ENCODE measurements around the gene CD274.
A peak's percentile ranks its signal among the peaks of the same experiment; 100 is the strongest.
"Not testable (repeated sequence)": the region's sequence is repeated elsewhere in the genome, so short reads cannot be mapped to it uniquely, and the experiment has no call there.

CD274 gene

DNA sequence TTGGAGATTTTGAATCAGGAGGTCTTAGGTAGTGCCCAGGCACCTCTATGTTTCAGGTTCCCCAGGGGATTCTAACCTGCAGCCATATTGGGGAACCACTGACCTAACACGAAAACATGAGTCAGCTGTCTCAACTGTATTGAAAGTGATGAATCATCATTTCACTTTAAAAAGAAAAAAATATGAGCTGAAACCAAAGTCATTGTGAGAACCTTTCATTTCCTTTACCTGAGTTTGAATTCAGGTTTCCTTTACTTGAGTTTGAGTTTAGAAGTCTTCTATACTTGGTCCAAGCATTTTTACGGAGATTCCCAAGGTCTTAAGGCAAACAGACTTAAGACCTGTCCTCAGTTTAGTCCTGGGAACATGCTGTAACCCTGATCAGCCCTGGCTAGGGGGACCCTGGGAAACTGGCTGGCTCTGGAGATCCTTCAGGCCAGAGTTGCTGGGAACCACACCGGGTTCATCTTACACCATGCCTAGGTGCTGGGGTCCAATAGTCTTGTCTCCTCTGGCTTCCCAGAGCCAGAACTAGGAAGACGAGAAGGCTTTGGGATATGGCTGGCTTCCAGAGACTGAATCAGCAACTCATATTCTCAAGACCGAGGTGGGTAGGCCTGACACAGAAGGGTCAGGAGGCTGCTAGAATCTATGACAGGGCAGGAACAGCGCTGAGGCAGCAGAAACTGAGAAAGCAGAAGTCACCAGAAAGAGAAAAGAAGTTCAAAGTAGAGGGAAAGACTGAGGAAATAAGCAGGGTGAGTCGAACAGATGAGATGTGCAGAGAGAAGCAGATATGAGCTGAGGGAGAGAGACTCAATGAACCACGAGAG is 43.6 kb downstream of the CD274 start:
- peak overlapping the region in 9 of 11 experiments; percentile 1 to 88 (median 74); a peak in 15 of 22 replicates for H3K27ac ChIP-seq
- H3K27me3 ChIP-seq, result no peaks in the 10 kb centered on the region
- peak overlapping the region in 5 of 11 experiments; percentile 40 to 69 (median 66); a peak in 8 of 22 replicates for H3K9ac ChIP-seq
- peaks cover 0 to 51% (median 8%) of the 10 kb centered on the region in 10 experiments; a peak in 11 of 20 replicates for H3K4me1 ChIP-seq
- no peaks in the 10 kb centered on the region for H3K9me3 ChIP-seq (replicated peaks in 1 of 11)
- peak overlapping the region in 6 of 11 experiments; percentile 31 to 87 (median 65); a peak in 12 of 22 replicates for H3K4me2 ChIP-seq
- TF ChIP-seq Cebpa-rat (IDR thresholded peaks at IDR 0.05), result no peak
- H4K20me1 ChIP-seq, result no peaks in the 10 kb centered on the region
- H3K36me3 ChIP-seq, result no peaks in the 10 kb centered on the region
- H3K4me3 ChIP-seq, result no peak overlapping the region

DNA sequence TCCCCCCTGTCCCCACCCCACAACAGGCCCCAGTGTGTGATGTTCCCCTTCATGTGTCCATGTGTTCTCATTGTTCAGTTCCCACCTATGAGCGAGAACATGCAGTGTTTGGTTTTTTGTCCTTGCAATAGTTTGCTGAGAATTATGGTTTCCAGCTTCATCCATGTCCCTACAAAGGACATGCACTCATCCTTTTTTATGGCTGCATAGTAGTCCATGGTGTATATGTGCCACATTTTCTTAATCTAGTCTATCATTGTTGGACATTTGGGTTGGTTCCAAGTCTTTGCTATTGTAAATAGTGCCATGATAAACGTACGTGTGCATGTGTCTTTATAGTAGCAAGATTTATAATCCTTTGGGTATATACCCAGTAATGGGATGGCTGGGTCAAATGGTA is 44.4 kb downstream of the CD274 start:
- not testable (repeated sequence) for H3K9ac ChIP-seq; H3K27ac ChIP-seq; H3K36me3 ChIP-seq; H3K4me3 ChIP-seq; H3K27me3 ChIP-seq; H4K20me1 ChIP-seq; H3K9me3 ChIP-seq (replicated peaks in 1 of 11)
- Histone ChIP-seq H3K4me2 (peak overlapping the region in 1 of 11 experiments; percentile 87; a peak in 2 of 22 replicates), H3K4me1 (peaks cover 0 to 46% (median 10%) of the 10 kb centered on the region in 10 experiments; a peak in 11 of 20 replicates)

DNA sequence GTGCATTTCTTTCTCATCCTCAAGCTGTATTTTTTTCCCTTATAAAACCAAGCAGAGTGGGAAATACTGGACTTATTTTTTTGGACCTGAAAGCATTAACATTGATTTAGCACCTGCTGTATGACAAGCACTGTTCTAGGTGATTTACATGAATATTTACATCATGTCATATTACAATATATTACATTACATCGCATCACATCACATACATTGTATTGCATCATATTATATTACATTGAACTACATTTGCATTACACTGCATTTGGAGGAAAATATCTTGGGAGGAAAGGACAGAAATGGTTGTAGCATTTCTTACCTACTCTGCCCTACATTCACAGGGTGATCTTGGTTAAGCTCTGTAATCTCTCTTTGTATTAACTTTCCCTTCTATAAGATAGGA is 48.8 kb downstream of the CD274 start:
- no peak overlapping the region for H3K4me2 ChIP-seq
- H3K4me3 ChIP-seq, result no peak overlapping the region
- no peak overlapping the region for H3K27ac ChIP-seq
- peaks cover 0 to 9% (median 0%) of the 10 kb centered on the region in 11 experiments; a peak in 2 of 22 replicates for H3K9me3 ChIP-seq (replicated peaks in 1 of 11)
- H3K9ac ChIP-seq, result no peak overlapping the region
- 0 out of 22 replicates have a peak, but pooled peaks cover 0 to 6% (median 0%) of the 10 kb centered on the region in 11 experiments for H3K36me3 ChIP-seq
- H3K27me3 ChIP-seq, result no peaks in the 10 kb centered on the region
- peaks cover 7 to 31% (median 13%) of the 10 kb centered on the region in 10 experiments; a peak in 19 of 20 replicates for H3K4me1 ChIP-seq
- H4K20me1 ChIP-seq, result no peaks in the 10 kb centered on the region
- TF ChIP-seq Cebpa-rat (IDR thresholded peaks at IDR 0.05), result no peak

DNA sequence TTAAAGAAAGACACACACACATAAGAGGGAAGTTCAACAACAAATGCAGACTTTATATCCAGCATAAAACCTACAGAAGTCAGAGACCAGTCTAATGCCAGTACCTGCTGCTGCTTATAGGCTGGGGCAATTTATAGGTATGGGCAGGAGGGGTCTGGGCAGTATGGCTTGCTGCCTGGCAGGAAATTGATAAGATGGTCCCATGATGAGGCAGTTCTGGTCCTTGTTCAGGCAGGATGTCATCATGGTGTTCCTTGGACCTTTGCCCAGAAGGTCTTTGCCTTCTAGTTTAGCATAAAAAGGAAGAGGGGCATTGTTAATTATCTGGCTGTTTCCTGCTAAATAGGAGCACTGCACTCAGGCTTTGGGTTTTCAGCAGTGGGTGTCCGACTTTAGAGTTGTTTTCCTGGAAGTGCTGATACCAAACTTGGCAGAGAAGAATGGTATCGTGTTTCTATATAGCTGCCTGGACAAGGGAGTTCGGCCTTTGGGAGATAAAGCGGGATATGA is 49.6 kb downstream of the CD274 start:
- H3K27ac ChIP-seq, result peak overlapping the region in 1 of 11 experiments; percentile 24; a peak in 2 of 22 replicates
- no peaks in the 10 kb centered on the region for H4K20me1 ChIP-seq
- TF ChIP-seq Cebpa-rat (IDR thresholded peaks at IDR 0.05), result no peak
- peaks cover 0 to 10% (median 0%) of the 10 kb centered on the region in 11 experiments; a peak in 4 of 22 replicates for H3K9me3 ChIP-seq (replicated peaks in 1 of 11)
- peaks cover 7 to 25% (median 12%) of the 10 kb centered on the region in 10 experiments; a peak in 19 of 20 replicates for H3K4me1 ChIP-seq
- H3K27me3 ChIP-seq, result no peaks in the 10 kb centered on the region
- peak overlapping the region; percentile 25 to 81 (median 50); a peak in 21 of 22 replicates for H3K4me2 ChIP-seq
- no peak overlapping the region for H3K4me3 ChIP-seq
- no peak overlapping the region for H3K9ac ChIP-seq
- 0 out of 22 replicates have a peak, but pooled peaks cover 0 to 6% (median 0%) of the 10 kb centered on the region in 11 experiments for H3K36me3 ChIP-seq

DNA sequence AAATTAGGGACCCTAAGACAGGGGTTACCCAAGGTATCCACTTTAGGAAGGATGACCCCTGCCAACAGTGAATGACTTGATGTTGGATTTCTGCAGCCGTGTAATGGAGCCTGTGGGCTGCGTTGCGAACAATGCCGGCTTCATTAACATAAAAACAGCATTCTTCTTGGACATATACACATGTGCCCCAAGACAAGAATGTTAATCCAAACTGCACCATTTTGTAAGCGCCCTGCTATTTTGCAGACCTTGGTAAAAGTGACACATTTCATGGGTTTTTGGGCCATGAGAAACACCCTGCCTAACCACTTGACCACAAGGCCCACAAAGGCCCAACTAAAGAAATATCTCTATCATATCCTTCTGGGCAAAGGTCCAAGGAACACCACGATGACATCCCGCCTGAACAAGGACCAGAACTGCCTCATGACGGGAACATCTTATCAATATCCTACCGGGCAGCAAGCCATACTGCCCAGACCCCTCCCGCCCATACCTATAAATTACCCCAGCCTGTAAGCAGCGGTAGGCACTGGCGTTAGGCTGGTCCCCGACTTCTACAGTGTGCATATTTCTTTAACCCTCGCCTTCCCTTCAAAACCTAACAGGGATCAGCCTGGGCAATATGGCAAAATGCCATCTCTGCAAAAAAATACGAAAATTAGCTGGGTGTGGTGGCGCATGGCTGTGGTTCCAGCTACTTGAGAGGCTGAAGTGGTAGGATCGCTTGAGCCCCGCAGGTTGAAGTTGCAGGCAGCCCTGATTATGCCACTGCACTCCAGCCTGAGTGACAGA is 50.3 kb downstream of the CD274 start:
- Histone ChIP-seq H3K36me3 (0 out of 22 replicates have a peak, but pooled peaks cover 0 to 6% (median 0%) of the 10 kb centered on the region in 11 experiments), H3K27me3 (no peaks in the 10 kb centered on the region), H3K4me3 (no peak overlapping the region), H3K4me2 (peak overlapping the region; percentile 25 to 81 (median 50); a peak in 20 of 22 replicates), H3K4me1 (peaks cover 7 to 25% (median 12%) of the 10 kb centered on the region in 10 experiments; a peak in 19 of 20 replicates), H4K20me1 (no peaks in the 10 kb centered on the region), H3K9ac (no peak overlapping the region), H3K9me3 (replicated peaks in 1 of 11) (peaks cover 0 to 13% (median 4%) of the 10 kb centered on the region in 11 experiments; a peak in 5 of 22 replicates), H3K27ac (0 out of 22 replicates have a peak overlapping the region, but pooled peaks of 1 of the 11 experiments have one; percentile 24)
- TF ChIP-seq Cebpa-rat (IDR thresholded peaks at IDR 0.05), result no peak

DNA sequence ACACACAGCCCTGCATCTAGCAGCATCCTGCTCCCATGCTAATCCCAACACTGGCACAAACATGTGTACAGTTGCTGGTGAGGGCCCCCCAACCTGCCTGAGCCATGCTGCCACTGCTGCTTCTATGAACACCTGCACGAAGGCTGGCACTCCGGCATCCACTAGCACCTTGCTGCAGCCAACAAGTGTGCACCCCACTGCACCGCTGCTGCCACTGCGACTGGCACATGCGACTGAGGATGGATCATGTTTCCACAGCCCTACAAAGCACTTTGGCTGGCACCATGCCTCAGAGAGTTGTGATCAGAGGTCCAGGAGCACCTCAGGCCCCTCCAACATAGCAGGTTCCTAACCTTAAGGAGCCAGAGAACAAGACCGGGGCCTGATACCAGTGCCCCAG is 52.2 kb downstream of the CD274 start:
- Histone ChIP-seq H3K4me1 (peaks cover 7 to 25% (median 12%) of the 10 kb centered on the region in 10 experiments; a peak in 19 of 20 replicates), H3K9me3 (replicated peaks in 1 of 11) (peaks cover 0 to 24% (median 7%) of the 10 kb centered on the region in 11 experiments; a peak in 8 of 22 replicates), H3K4me2 (no peak overlapping the region), H3K27ac (no peak overlapping the region), H3K9ac (no peak overlapping the region), H4K20me1 (no peaks in the 10 kb centered on the region), H3K36me3 (peaks cover 0 to 6% (median 0%) of the 10 kb centered on the region in 11 experiments; a peak in 1 of 22 replicates), H3K4me3 (no peak overlapping the region), H3K27me3 (no peaks in the 10 kb centered on the region)
- no peak for TF ChIP-seq Cebpa-rat (IDR thresholded peaks at IDR 0.05)

DNA sequence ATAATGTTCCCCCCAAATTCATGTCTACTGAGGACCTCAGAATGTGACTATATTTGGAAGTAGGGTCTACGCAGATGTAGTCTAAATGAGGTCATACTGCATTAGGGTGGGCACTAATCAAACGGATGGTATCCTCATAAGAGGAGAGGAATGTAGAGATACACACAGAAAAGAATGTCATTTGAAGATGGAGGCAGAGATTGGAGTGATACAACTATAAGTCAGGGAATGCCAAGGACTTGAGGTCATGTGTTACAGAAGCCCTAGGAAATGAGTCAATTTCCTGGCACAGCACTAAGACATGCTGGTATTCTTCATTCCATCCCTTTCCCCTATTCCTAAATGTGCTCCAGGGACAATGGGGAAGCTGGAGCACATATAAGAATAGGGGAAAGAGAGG is 59.2 kb downstream of the CD274 start:
- Histone ChIP-seq H3K27ac (peak overlapping the region in 5 of 11 experiments; percentile 12 to 72 (median 58); a peak in 8 of 22 replicates), H3K9ac (peak overlapping the region in 2 of 11 experiments; percentile 57 to 59; a peak in 2 of 22 replicates), H3K27me3 (no peaks in the 10 kb centered on the region), H3K4me3 (peak overlapping the region in 2 of 10 experiments; percentile 28 to 34; a peak in 2 of 20 replicates), H3K36me3 (no peaks in the 10 kb centered on the region; a peak in 1 of 22 replicates), H3K4me1 (peaks cover 0 to 64% (median 16%) of the 10 kb centered on the region in 10 experiments; a peak in 13 of 20 replicates), H3K4me2 (peak overlapping the region in 7 of 11 experiments; percentile 23 to 92 (median 67); a peak in 13 of 22 replicates), H3K9me3 (replicated peaks in 1 of 11) (peaks cover 0 to 18% (median 5%) of the 10 kb centered on the region in 11 experiments; a peak in 8 of 22 replicates), H4K20me1 (no peaks in the 10 kb centered on the region)
- TF ChIP-seq Cebpa-rat (IDR thresholded peaks at IDR 0.05), result no peak

DNA sequence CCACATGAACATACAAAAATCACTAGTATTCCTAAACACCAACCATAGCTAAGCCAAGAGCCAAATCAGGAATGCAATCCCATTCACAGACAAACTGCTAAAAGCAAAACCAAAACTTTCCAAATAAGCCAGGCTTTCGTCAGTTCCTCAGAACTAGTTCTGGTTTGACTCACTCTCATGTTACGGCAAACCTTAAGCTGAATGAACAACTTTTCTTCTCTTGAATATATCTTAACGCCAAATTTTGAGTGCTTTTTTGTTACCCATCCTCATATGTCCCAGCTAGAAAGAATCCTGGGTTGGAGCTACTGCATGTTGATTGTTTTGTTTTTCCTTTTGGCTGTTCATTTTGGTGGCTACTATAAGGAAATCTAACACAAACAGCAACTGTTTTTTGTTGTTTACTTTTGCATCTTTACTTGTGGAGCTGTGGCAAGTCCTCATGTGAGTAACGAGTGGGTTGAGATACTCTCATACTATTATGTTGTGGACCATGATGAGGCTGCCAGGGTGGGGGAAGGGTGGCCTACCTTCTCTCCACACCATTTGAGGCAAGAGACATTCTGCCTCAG is 60.1 kb downstream of the CD274 start, which contains the start of gene PDCD1LG2:
PDCD1LG2 (plus strand) TSS at position 172 of the 572 bp plus-strand sequence. CDS start 12,016 bp downstream, outside the sequence.
- H3K9ac ChIP-seq, result peak within 1 kb of the TSS in 4 of 11 experiments; percentile 24 to 59 (median 57); a peak in 6 of 22 replicates
- H4K20me1 ChIP-seq, result no peaks in the 10 kb centered on the region
- H3K27me3 ChIP-seq, result no peaks in the 10 kb centered on the region
- TF ChIP-seq Cebpa-rat (IDR thresholded peaks at IDR 0.05), result no peak
- peaks cover 0 to 73% (median 16%) of the 10 kb centered on the region in 10 experiments; a peak in 13 of 20 replicates for H3K4me1 ChIP-seq
- H3K4me3 ChIP-seq, result peak within 1 kb of the TSS in 3 of 10 experiments; percentile 28 to 41 (median 34); a peak in 5 of 20 replicates
- H3K36me3 ChIP-seq, result no peaks in the 10 kb centered on the region; a peak in 1 of 22 replicates
- peaks cover 0 to 15% (median 3%) of the 10 kb centered on the region in 11 experiments; a peak in 7 of 22 replicates for H3K9me3 ChIP-seq (replicated peaks in 1 of 11)
- H3K4me2 ChIP-seq, result peak within 1 kb of the TSS in 7 of 11 experiments; percentile 23 to 92 (median 67); a peak in 13 of 22 replicates
- peak within 1 kb of the TSS in 6 of 11 experiments; percentile 9 to 72 (median 54); a peak in 10 of 22 replicates for H3K27ac ChIP-seq
